OCI-LY1 (cell line): ENCODE results near the gene TOR1A.

Experiments used
- H2AFZ ChIP-seq: fragments of 200-600 bp; sonication (generic), shearing (Covaris generic); 2 replicates; pipeline ENCODE4 v1.6.0; 2014; ENCODE audit warnings: antibody characterized with exemption, mild to moderate bottlenecking, low read length
- H3F3A ChIP-seq: fragments of 200-600 bp; sonication (generic), shearing (Covaris generic); 2 replicates; pipeline ENCODE4 v1.6.0; 2014; ENCODE audit warnings: mild to moderate bottlenecking, antibody characterized with exemption, low read length, moderate library complexity; ENCODE audit not compliant: insufficient read depth
- H3K27ac ChIP-seq: fragments of 200-600 bp; sonication (generic); 2 replicates; pipeline ENCODE4 v1.5.1; 2014; ENCODE audit warnings: low read length, mixed run types, mild to moderate bottlenecking, low read depth; ENCODE audit not compliant: poor library complexity, severe bottlenecking
- H3K27me3 ChIP-seq: fragments of 200-600 bp; sonication (generic); 2 replicates; pipeline ENCODE4 v1.6.0; 2014; ENCODE audit warnings: antibody characterized with exemption, mild to moderate bottlenecking, low read length, moderate library complexity; ENCODE audit not compliant: insufficient read depth
- H3K36me3 ChIP-seq: fragments of 200-600 bp; sonication (generic); 2 replicates; pipeline ENCODE4 v1.6.1; 2014; ENCODE audit warnings: mild to moderate bottlenecking, antibody characterized with exemption, low read length, moderate library complexity, mixed read lengths; ENCODE audit not compliant: insufficient read depth
- H3K4me1 ChIP-seq: fragments of 200-600 bp; sonication (generic); 2 replicates; pipeline ENCODE4 v1.5.1; 2014; ENCODE audit warnings: mild to moderate bottlenecking, low read length, moderate library complexity; ENCODE audit not compliant: insufficient read depth, severe bottlenecking
- H3K4me2 ChIP-seq: fragments of 200-600 bp; sonication (generic), shearing (Covaris generic); 2 replicates; pipeline ENCODE4 v1.6.1; 2014; ENCODE audit warnings: low read length
- H3K4me3 ChIP-seq: fragments of 200-600 bp; sonication (generic); 2 replicates; pipeline ENCODE4 v1.5.1; 2014; ENCODE audit warnings: low read length, low read depth, mild to moderate bottlenecking, mixed read lengths; ENCODE audit not compliant: poor library complexity, severe bottlenecking
- H3K79me2 ChIP-seq: fragments of 200-600 bp; shearing (Covaris generic); 2 replicates; pipeline ENCODE4 v1.6.1; 2016; ENCODE audit warnings: mixed run types, low read length, mixed read lengths; ENCODE audit not compliant: insufficient read depth
- H3K9ac ChIP-seq: fragments of 200-600 bp; sonication (generic), shearing (Covaris generic); 2 replicates; pipeline ENCODE4 v1.6.1; 2014; ENCODE audit warnings: mild to moderate bottlenecking, low read length, mixed read lengths
- H3K9me2 ChIP-seq: fragments of 200-600 bp; sonication (generic), shearing (Covaris generic); 2 replicates; pipeline ENCODE4 v1.6.1; 2014; ENCODE audit warnings: low read depth, mild to moderate bottlenecking, low read length, mixed read lengths
- H3K9me3 ChIP-seq: fragments of 200-600 bp; shearing (Covaris generic); 2 replicates; pipeline ENCODE4 v1.6.1; 2014; ENCODE audit warnings: low read length, mixed read lengths
- H4K20me1 ChIP-seq: fragments of 200-600 bp; sonication (generic), shearing (Covaris generic); 2 replicates; pipeline ENCODE4 v1.6.0; 2016; ENCODE audit warnings: mild to moderate bottlenecking, low read length; ENCODE audit not compliant: insufficient read depth
- CTCF ChIP-seq: fragments of 200-600 bp; sonication (generic), shearing (Covaris generic); IDR thresholded peaks from 2 replicates; pipeline ENCODE4 v1.5.1; 2017; ENCODE audit warnings: mild to moderate bottlenecking, antibody characterized with exemption, low read length, moderate library complexity, mixed read lengths
- EZH2 ChIP-seq: fragments of 200-600 bp; sonication (generic), shearing (Covaris generic); IDR thresholded peaks from 2 replicates; pipeline ENCODE4 v1.8.0; 2017; ENCODE audit warnings: borderline replicate concordance, mixed run types, mild to moderate bottlenecking, antibody characterized with exemption, low read length, moderate library complexity, mixed read lengths

Gene TOR1A

GRCh38 chr9:129866394-129867135 lies 42.6 kb upstream of the TOR1A start:
- no peaks in the 10 kb centered on the region for H3K79me2 ChIP-seq
- H3K4me2 ChIP-seq: no peak overlapping the region
- TF ChIP-seq EZH2 (no peak), CTCF (no peak)
- no peak overlapping the region for H2AFZ ChIP-seq
- no peaks in the 10 kb centered on the region for H3K27me3 ChIP-seq
- no peaks in the 10 kb centered on the region for H3K9me3 ChIP-seq
- H3K9me2 ChIP-seq: no peaks in the 10 kb centered on the region
- no peaks in the 10 kb centered on the region for H3F3A ChIP-seq
- no peak overlapping the region for H3K4me3 ChIP-seq
- no peak overlapping the region for H3K9ac ChIP-seq
- peaks cover 12% of the 10 kb centered on the region for H3K4me1 ChIP-seq
- H3K27ac ChIP-seq: no peak overlapping the region
- no peaks in the 10 kb centered on the region for H4K20me1 ChIP-seq
- H3K36me3 ChIP-seq: peaks cover 5% of the 10 kb centered on the region; the same call in 1 of the 2 replicates

- Histone ChIP-seq H3K36me3 (peaks cover 7% of the 10 kb centered on the region; the same call in 1 of the 2 replicates), H3K9me2 (no peaks in the 10 kb centered on the region), H2AFZ (no peak overlapping the region), H3K79me2 (no peaks in the 10 kb centered on the region), H3K9ac (no peak overlapping the region), H3K4me1 (peaks cover 12% of the 10 kb centered on the region), H3K27me3 (no peaks in the 10 kb centered on the region), H3K27ac (no peak overlapping the region), H3K4me3 (no peak overlapping the region), H3K4me2 (no peak overlapping the region), H3F3A (no peaks in the 10 kb centered on the region), H3K9me3 (no peaks in the 10 kb centered on the region), H4K20me1 (no peaks in the 10 kb centered on the region)
- TF ChIP-seq CTCF (no peak), EZH2 (no peak)
Observed at GRCh38 chr9:129865668-129866320, 41.9 kb upstream of the TOR1A start.

- no peaks in the 10 kb centered on the region for H4K20me1 ChIP-seq
- TF ChIP-seq EZH2: no peak
- TF ChIP-seq CTCF: no peak
- H2AFZ ChIP-seq: no peak overlapping the region
- no peak overlapping the region for H3K4me2 ChIP-seq
- H3K9ac ChIP-seq: no peak overlapping the region
- H3F3A ChIP-seq: no peaks in the 10 kb centered on the region
- H3K4me3 ChIP-seq: no peak overlapping the region
- peaks cover 12% of the 10 kb centered on the region for H3K4me1 ChIP-seq
- H3K36me3 ChIP-seq: peaks cover 9% of the 10 kb centered on the region; the same call in 1 of the 2 replicates
- no peak overlapping the region for H3K27ac ChIP-seq
- H3K79me2 ChIP-seq: no peaks in the 10 kb centered on the region
- no peaks in the 10 kb centered on the region for H3K9me3 ChIP-seq
- H3K27me3 ChIP-seq: no peaks in the 10 kb centered on the region
- H3K9me2 ChIP-seq: no peaks in the 10 kb centered on the region
Observed at GRCh38 chr9:129864991-129865647, 41.2 kb upstream of the TOR1A start.
